HG02678 (cell line): ENCODE measurements around the gene NDN.
A peak's percentile ranks its signal among the peaks of the same experiment; 100 is the strongest.

Experiments
- ATAC-seq: cut with Tn5 transposase; IDR thresholded peaks from one replicate; pipeline ENCODE4 v1.9.1; 2021; ENCODE audit warnings: mild to moderate bottlenecking, moderate library complexity; ENCODE audit not compliant: unreplicated experiment

The NDN gene

DNA sequence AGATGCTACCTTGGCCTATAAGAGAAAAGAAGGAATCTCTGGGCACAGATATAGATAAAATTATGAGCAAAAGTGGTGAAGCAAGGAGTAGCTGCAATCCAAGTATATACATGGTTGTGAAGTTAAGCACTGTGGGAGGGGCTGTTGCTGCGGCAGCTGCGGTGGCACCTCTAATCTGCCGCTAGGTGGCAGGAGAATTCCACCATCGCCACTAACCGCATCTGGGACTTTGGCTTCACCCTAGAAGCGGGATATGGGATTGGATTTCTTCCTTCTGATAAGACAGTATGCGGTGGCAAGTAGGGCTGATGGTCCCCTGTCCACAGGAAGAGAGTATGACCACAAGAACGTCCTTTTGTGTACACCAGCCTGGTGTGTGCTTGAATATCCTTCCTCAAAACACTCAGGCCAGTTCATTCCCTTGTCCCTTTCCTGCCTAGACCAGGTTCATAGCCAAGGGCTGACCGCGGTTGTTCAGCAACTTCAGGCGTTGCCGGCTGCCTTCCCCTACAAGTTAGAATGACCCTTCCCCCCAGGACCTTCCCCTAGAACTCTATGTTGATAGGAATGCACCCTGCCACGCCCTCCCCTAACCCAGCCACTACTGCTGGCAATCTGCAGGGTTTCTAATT, 44.6 kb downstream of the NDN start:
- peak; percentile 62 for ATAC-seq
